Measurements from ENCODE around the gene FAM222B.

Gene FAM222B

DNA sequence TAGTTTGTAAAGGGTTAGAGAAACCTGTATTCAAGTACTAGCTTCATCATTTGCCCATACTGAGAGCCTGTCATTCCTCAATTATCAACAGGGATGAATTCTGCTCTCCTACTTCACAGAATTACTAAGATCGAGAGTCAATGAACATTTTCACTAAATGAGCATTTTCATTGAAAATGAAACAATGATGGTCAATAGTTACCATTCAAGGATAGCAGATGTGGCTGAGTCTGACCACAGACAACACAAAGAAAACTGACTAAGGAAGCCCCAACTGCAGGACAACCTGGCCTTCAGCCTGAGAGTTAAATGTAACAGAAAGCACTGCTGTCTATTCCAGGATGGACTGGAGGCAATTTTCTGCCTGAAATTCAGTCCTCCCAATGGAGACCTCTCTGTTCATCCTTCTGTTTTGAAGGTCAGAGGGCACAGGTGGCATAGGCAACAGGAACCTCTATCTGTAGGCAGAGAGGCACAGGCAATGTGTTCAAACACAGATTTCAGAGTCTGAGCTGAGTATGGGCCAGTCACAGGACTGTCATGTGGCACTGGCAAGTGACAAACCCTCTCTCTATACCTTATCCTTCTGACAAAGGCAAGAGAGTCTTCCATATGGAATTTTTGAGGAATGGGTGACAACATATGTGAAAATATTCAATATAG lies 79.3 kb downstream of the FAM222B start:
- DNase-seq, result no peak

GRCh38 chr17:28760601-28761562 lies 81.7 kb downstream of the FAM222B start:
- no peak for DNase-seq

DNA sequence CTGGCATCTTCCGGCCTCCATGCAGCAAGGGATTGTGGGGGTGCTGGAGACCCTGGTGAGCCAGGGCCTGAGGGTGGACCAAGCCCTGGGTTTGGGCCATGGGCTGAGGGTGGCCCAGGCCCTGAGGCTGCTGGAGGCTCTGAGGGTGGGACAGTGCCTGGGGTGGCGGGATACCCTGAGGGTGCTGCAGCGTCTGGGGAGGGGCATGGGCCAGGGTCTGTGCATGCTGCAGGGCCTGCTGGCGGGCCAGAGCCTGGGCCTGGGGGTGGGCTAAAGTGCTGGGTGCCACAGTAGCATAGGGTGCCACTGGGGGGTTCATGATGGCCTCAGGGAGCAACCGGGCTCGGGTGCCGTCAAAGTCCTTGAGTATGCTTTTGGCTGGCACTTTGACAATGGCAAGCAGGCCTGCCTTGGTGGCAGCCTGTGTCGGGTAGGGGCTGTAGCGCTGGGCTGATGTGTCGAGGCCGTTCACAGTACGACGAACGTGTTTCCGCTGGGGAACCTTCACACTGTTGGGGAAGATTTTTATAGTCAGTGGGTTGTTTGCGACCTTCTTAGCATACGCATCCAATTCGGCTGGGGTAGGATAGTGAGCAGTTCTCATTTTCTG lies 83.2 kb downstream of the FAM222B start:
- no peak for DNase-seq

- no peak for DNase-seq
Measured at GRCh38 chr17:28758411-28759121, 84.0 kb downstream of the FAM222B start.

- DNase-seq, result no peak
Measured at GRCh38 chr17:28756049-28756804, 86.4 kb downstream of the FAM222B start.

- DNase-seq, result no peak
Measured at GRCh38 chr17:28755486-28755885, 87.1 kb downstream of the FAM222B start.

- DNase-seq, result no peak
Measured at GRCh38 chr17:28751600-28752366, 90.8 kb downstream of the FAM222B start.

DNA sequence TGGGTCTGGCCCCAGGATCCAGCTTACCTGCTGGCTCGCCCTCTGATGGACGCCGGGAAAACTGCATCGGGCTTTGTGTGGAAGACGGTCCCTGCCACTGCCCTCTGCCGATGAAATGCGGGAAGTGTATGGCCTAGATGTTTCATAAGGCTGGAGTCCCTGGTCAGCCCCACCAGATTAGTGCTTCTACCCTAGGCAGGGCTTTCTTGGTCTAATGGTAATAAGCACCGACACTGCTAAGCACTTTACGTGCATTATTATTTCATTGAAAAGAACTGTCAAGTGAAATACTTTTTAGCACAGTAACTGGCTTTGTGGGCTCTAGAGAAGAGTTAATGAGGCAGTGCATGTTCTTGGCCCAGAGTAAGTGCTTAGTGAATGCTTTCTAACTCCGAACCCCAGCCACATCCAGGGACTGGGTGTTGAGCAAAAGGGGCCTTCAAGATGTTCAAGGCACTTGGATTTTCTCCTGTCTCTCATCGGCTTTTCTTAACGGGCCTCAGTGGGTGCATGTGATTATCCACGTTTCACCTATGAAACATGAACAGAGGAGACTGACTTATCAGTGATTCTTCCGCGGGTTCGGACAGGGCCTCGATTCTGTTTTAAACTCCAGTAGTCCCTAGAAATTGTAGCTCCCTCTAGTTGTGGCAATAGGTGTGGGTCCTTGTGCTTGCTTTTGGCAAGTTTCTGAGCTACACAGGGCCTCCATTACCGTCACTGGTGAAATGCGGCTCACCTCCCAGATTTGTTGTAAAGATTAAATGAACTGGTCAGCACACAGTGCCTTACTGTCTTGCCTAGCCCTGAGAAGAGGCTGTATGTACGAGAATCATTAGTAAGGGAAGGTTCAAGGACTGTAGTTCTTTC lies 92.2 kb downstream of the FAM222B start:
- DNase-seq, result peak; percentile 89

GRCh38 chr17:28749516-28750177 lies 92.9 kb downstream of the FAM222B start:
- no peak for DNase-seq

DNA sequence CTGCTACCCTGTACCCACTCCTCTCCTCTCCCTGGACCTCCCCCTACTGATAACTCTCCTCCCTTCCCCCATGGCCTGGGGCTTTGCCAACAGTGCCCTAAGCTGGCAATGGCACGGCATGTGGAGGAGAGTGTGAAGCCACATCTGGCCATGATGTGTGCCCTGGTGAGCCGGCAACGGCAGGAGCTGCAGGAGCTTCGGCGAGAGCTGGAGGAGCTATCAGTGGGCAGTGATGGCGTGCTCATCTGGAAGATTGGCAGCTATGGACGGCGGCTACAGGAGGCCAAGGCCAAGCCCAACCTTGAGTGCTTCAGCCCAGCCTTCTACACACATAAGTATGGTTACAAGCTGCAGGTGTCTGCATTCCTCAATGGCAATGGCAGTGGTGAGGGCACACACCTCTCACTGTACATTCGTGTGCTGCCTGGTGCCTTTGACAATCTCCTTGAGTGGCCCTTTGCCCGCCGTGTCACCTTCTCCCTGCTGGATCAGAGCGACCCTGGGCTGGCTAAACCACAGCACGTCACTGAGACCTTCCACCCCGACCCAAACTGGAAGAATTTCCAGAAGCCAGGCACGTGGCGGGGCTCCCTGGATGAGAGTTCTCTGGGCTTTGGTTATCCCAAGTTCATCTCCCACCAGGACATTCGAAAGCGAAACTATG lies 93.6 kb downstream of the FAM222B start:
- DNase-seq, result no peak

DNA sequence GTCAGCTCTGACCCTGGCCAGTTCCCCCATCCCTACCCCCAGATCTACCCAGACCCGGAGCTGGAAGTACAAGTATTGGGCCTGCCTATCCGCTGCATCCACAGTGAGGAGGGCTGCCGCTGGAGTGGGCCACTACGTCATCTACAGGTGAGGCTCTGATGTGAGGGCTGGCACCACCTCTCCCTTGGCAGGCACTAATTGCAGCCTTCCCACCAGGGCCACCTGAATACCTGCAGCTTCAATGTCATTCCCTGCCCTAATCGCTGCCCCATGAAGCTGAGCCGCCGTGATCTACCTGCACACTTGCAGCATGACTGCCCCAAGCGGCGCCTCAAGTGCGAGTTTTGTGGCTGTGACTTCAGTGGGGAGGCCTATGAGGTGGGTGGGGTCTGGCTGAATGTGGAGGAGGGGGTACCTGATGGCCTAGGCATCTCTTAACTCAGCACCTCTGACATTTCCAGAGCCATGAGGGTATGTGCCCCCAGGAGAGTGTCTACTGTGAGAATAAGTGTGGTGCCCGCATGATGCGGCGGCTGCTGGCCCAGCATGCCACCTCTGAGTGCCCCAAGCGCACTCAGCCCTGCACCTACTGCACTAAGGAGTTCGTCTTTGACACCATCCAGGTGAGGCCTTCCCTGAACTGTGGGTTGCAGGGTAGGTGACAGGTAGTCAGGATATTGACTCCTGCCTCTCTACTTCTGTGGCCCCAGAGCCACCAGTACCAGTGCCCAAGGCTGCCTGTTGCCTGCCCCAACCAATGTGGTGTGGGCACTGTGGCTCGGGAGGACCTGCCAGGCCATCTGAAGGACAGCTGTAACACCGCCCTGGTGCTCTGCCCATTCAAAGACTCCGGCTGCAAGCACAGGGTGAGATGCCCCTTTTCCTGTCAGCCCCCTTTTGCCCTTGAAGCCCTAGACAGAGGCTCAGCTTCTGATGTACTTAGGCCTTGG lies 94.5 kb downstream of the FAM222B start:
- no peak for DNase-seq

- no peak for DNase-seq
Measured at GRCh38 chr17:28747051-28747691, 95.4 kb downstream of the FAM222B start.

DNA sequence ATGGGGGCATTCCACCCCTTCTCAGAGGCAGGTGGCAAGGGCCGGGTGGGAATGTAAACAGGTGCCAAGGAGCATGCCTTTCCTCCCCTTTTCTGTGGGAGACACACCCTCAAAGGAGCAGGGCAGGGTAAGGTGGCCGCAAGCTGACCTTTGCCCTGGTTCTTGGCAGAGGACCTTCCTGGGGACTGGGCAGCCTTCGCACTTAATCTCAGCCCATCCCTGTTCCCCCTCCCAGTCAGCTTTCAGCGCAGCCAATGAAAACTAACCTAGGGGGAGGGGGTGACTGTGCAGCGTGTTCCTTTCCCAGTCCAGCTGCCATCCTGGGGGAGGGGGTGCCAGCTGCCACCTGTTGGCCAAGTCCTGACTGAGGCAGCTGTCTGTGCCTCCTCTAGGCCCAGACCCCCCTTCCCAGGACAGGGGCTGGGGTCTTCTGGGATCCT lies 96.0 kb downstream of the FAM222B start:
- DNase-seq, result no peak

GRCh38 chr17:28745786-28746411 lies 96.7 kb downstream of the FAM222B start:
- no peak for DNase-seq

DNA sequence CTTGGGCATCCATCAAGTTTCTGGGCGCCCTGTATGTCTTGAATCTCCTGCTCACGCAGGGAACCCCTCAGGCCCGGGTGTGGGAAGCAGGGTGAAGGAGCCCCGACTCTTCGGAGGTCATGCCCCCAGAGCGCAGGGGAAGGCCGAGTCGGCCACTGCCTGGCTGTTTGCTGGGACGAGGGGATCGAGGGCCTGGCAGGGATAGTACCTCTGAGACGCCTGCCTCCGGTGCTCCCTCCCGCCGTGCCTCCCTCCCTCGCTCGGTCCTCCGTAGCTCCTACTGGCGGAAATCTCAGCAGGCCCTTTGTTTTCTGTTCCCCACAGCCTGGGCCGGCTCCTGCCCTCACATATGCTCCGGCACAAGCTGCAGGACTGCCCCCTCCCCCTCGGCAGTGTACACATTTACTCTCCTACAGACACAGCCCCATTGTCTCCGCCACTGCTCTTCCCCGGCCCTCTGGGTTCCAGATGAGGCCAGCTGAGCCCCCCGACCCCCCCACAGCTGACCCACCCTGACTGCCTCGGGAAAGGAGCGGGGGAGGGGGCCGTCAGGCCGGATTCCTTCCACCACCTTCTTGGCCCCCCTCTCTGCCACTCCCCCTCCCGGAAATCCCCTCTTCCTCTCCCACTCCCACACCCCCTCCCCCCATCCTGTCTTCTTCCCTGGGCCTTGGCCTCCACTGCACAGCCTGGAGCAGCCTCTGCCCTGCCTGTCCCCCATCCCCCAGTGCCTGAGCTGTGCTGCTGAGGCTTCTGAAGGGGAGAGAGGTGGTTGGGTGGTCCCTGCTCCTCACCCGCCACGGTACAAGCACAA lies 97.4 kb downstream of the FAM222B start:
- DNase-seq, result peak; percentile 38
